Stimulated activated CD8-positive, alpha-beta memory T cell treated with anti-CD3 and anti-CD28 coated beads, Interleukin-15, amount 100 ng/mL, for 4 hours (primary cell): ENCODE data around the gene PBOV1.

Experiments
- DNase-seq, 2 donors: peaks; one replicate each; pipeline ENCODE4 v3.0.0-alpha.2; 2020; ENCODE audit warnings: low read depth in 2 of 2

The PBOV1 gene

GRCh38 chr6:138218449-138218848, at the start of gene PBOV1:
TSS of gene PBOV1 (minus strand) at chr6:138218491. CDS start at chr6:138218395, 96 bp downstream.
- no peak for DNase-seq

- DNase-seq: no peak
Measured at GRCh38 chr6:138266095-138266494, 47.8 kb upstream of the PBOV1 start.

- DNase-seq: no peak
Measured at GRCh38 chr6:138264372-138264880, 46.1 kb upstream of the PBOV1 start.

- DNase-seq: no peak
Measured at GRCh38 chr6:138263963-138264362, 45.7 kb upstream of the PBOV1 start.

GRCh38 chr6:138261116-138261780, 43.0 kb upstream of the PBOV1 start:
- DNase-seq: no peak

- no peak for DNase-seq
Measured at GRCh38 chr6:138258991-138259390, 40.7 kb upstream of the PBOV1 start.

- no peak for DNase-seq
Measured at GRCh38 chr6:138258197-138258596, 39.9 kb upstream of the PBOV1 start.

- no peak for DNase-seq
Measured at GRCh38 chr6:138257638-138258040, 39.3 kb upstream of the PBOV1 start.

GRCh38 chr6:138255443-138255842, 37.2 kb upstream of the PBOV1 start:
- no peak for DNase-seq

- no peak for DNase-seq
Measured at GRCh38 chr6:138253731-138254130, 35.4 kb upstream of the PBOV1 start.

- DNase-seq: no peak
Measured at GRCh38 chr6:138250513-138251247, 32.4 kb upstream of the PBOV1 start.

- DNase-seq: no peak
Measured at GRCh38 chr6:138250053-138250452, 31.8 kb upstream of the PBOV1 start.

- DNase-seq: no peak
Measured at GRCh38 chr6:138248878-138249277, 30.6 kb upstream of the PBOV1 start.

GRCh38 chr6:138248011-138248410, 29.7 kb upstream of the PBOV1 start:
- DNase-seq: no peak

- no peak for DNase-seq
Measured at GRCh38 chr6:138246650-138247440, 28.6 kb upstream of the PBOV1 start.

- DNase-seq: no peak
Measured at GRCh38 chr6:138245751-138246150, 27.5 kb upstream of the PBOV1 start.

GRCh38 chr6:138242987-138243592, 24.8 kb upstream of the PBOV1 start:
- DNase-seq: no peak

- DNase-seq: no peak
Measured at GRCh38 chr6:138241934-138242333, 23.6 kb upstream of the PBOV1 start.

- no peak for DNase-seq
Measured at GRCh38 chr6:138241381-138241780, 23.1 kb upstream of the PBOV1 start.

- DNase-seq: no peak
Measured at GRCh38 chr6:138240476-138241245, 22.4 kb upstream of the PBOV1 start.

- DNase-seq: no peak
Measured at GRCh38 chr6:138239774-138240173, 21.5 kb upstream of the PBOV1 start.
